Activated CD4-positive, alpha-beta T cell treated with anti-CD3 and anti-CD28 coated beads for 48 hours (primary cell): Measurements from ENCODE around the gene COL21A1.

Experiments
- DNase-seq: peaks from one replicate; pipeline ENCODE4 v3.0.0-alpha.2; 2020

Gene COL21A1

GRCh38 chr6:56101141-56101553, 146.2 kb downstream of the COL21A1 start:
- DNase-seq = no peak

- no peak for DNase-seq
Measured at GRCh38 chr6:56096946-56097621, 150.3 kb downstream of the COL21A1 start.

GRCh38 chr6:56096541-56096940, 150.8 kb downstream of the COL21A1 start:
- no peak for DNase-seq

- no peak for DNase-seq
Measured at GRCh38 chr6:56093776-56094175, 153.6 kb downstream of the COL21A1 start.

- DNase-seq = no peak
Measured at GRCh38 chr6:56091159-56091869, 156.1 kb downstream of the COL21A1 start.

- DNase-seq = no peak
Measured at GRCh38 chr6:56088641-56089040, 158.7 kb downstream of the COL21A1 start.

- DNase-seq = no peak
Measured at GRCh38 chr6:56087421-56087820, 160.0 kb downstream of the COL21A1 start.

GRCh38 chr6:56079751-56080540, 167.4 kb downstream of the COL21A1 start:
- no peak for DNase-seq

- DNase-seq = no peak
Measured at GRCh38 chr6:56076033-56076432, 171.3 kb downstream of the COL21A1 start.

- DNase-seq = no peak
Measured at GRCh38 chr6:56073761-56074160, 173.6 kb downstream of the COL21A1 start.

GRCh38 chr6:56073315-56073714, 174.1 kb downstream of the COL21A1 start:
- DNase-seq = no peak

GRCh38 chr6:56072856-56073255, 174.5 kb downstream of the COL21A1 start:
- no peak for DNase-seq

GRCh38 chr6:56065408-56065807, 182.0 kb downstream of the COL21A1 start:
- DNase-seq = no peak

GRCh38 chr6:56062836-56063235, 184.5 kb downstream of the COL21A1 start:
- no peak for DNase-seq

- DNase-seq = no peak
Measured at GRCh38 chr6:56058636-56059035, 188.7 kb downstream of the COL21A1 start.

GRCh38 chr6:56055081-56055704, 192.2 kb downstream of the COL21A1 start:
- no peak for DNase-seq

- DNase-seq = no peak
Measured at GRCh38 chr6:56051202-56051598, 196.2 kb downstream of the COL21A1 start.

GRCh38 chr6:56050530-56051201, 196.7 kb downstream of the COL21A1 start:
- no peak for DNase-seq

- DNase-seq = no peak
Measured at GRCh38 chr6:56048601-56049000, 198.8 kb downstream of the COL21A1 start.

GRCh38 chr6:56047931-56048540, 199.3 kb downstream of the COL21A1 start:
- no peak for DNase-seq

GRCh38 chr6:56046576-56046975, 200.8 kb downstream of the COL21A1 start:
- DNase-seq = no peak

- DNase-seq = no peak
Measured at GRCh38 chr6:56043761-56044160, 203.6 kb downstream of the COL21A1 start.
